ENCODE measurements around the gene BCL2L2.

GRCh38 chr14:23359167-23359626, 52.6 kb downstream of the BCL2L2 start:
- no peak for TF ChIP-seq CTCF (conservative IDR thresholded peaks at IDR 0.05)
- no peak for TF ChIP-seq ZFX (IDR thresholded peaks at IDR 0.05)

All from C4-2B (cell line).